H9 (cell line): ENCODE data around the gene CSTA. TPM values are rescaled to one million over a fixed set of nuclear protein-coding genes. Genes with fewer than 3 reads are reported as not detected.

ENCODE experiments used
- DNase-seq: peaks from one replicate; pipeline ENCODE4 v3.0.0-alpha.2; 2017
- H2AFZ ChIP-seq: one replicate; pipeline ENCODE4 v1.6.1; 2013; ENCODE audit warnings: mild to moderate bottlenecking, low read length, control low read depth, moderate library complexity
- H2AK5ac ChIP-seq: 2 replicates; pipeline ENCODE4 v1.6.1; 2013; ENCODE audit warnings: low read length, control low read depth, mixed read lengths; ENCODE audit not compliant: insufficient read length
- H2BK120ac ChIP-seq: one replicate; pipeline ENCODE4 v1.6.1; 2013; ENCODE audit warnings: low read depth, mild to moderate bottlenecking, low read length, control low read depth, inconsistent platforms; ENCODE audit not compliant: poor library complexity, severe bottlenecking
- H2BK12ac ChIP-seq: 2 replicates; pipeline ENCODE4 v1.6.1; 2013; ENCODE audit warnings: low read length, control low read depth, mixed read lengths, low read depth; ENCODE audit not compliant: insufficient read length
- H2BK15ac ChIP-seq: 2 replicates; pipeline ENCODE4 v1.6.1; 2013; ENCODE audit warnings: low read depth, low read length, control low read depth
- H2BK20ac ChIP-seq: one replicate; pipeline ENCODE4 v1.6.1; 2013; ENCODE audit warnings: low read depth, mild to moderate bottlenecking, low read length, control low read depth, inconsistent platforms; ENCODE audit not compliant: poor library complexity, severe bottlenecking
- H2BK5ac ChIP-seq: 2 replicates; pipeline ENCODE4 v1.6.1; 2013; ENCODE audit warnings: low read length, control low read depth, mixed read lengths; ENCODE audit not compliant: insufficient read length
- H3K14ac ChIP-seq: 2 replicates; pipeline ENCODE4 v1.6.1; 2013; ENCODE audit warnings: low read length, control low read depth; ENCODE audit not compliant: insufficient read depth
- H3K18ac ChIP-seq: 2 replicates; pipeline ENCODE4 v1.6.1; 2013; ENCODE audit warnings: low read depth, mild to moderate bottlenecking, mixed read lengths, low read length, control low read depth; ENCODE audit not compliant: insufficient read length
- H3K23ac ChIP-seq: 2 replicates; pipeline ENCODE4 v1.6.1; 2013; ENCODE audit warnings: low read length, control low read depth, mixed read lengths, low read depth; ENCODE audit not compliant: insufficient read length
- H3K23me2 ChIP-seq: 2 replicates; pipeline ENCODE4 v1.6.1; 2013; ENCODE audit warnings: low read depth, mild to moderate bottlenecking, mixed read lengths, low read length, control low read depth; ENCODE audit not compliant: insufficient read length, poor library complexity, severe bottlenecking
- H3K27ac ChIP-seq: 2 replicates; pipeline ENCODE4 v1.5.1; 2013; ENCODE audit warnings: low read length, control low read depth, mixed read lengths, low read depth; ENCODE audit not compliant: insufficient read length
- H3K27me3 ChIP-seq: 2 replicates; pipeline ENCODE4 v1.6.1; 2013; ENCODE audit warnings: low read length, control low read depth, inconsistent platforms; ENCODE audit not compliant: insufficient read depth
- H3K4ac ChIP-seq: 2 replicates; pipeline ENCODE4 v1.6.1; 2013; ENCODE audit warnings: low read depth, mild to moderate bottlenecking, control low read depth, inconsistent platforms, low read length, moderate library complexity
- H3K4me1 ChIP-seq: 2 replicates; pipeline ENCODE4 v1.6.1; 2013; ENCODE audit warnings: low read length, control low read depth, inconsistent platforms; ENCODE audit not compliant: insufficient read depth
- H3K4me2 ChIP-seq: 2 replicates; pipeline ENCODE4 v1.6.1; 2013; ENCODE audit warnings: low read length, control low read depth, mixed read lengths; ENCODE audit not compliant: insufficient read length, insufficient read depth
- H3K56ac ChIP-seq: 2 replicates; pipeline ENCODE4 v1.6.1; 2013; ENCODE audit warnings: low read depth, mild to moderate bottlenecking, mixed read lengths, low read length, control low read depth; ENCODE audit not compliant: insufficient read length
- H3K79me1 ChIP-seq: 2 replicates; pipeline ENCODE4 v1.6.1; 2013; ENCODE audit warnings: low read depth, mild to moderate bottlenecking, moderate library complexity, low read length, control low read depth, inconsistent platforms; ENCODE audit not compliant: insufficient read depth, poor library complexity, severe bottlenecking
- H3K79me2 ChIP-seq: 2 replicates; pipeline ENCODE4 v1.6.1; 2013; ENCODE audit warnings: low read length, control low read depth, inconsistent platforms; ENCODE audit not compliant: insufficient read depth
- H3K9ac ChIP-seq: 2 replicates; pipeline ENCODE4 v1.6.1; 2013; ENCODE audit warnings: low read length, control low read depth, mixed read lengths; ENCODE audit not compliant: insufficient read length; ENCODE audit errors: extremely low read depth
- H3K9me3 ChIP-seq: one replicate; pipeline ENCODE4 v1.6.1; 2013; ENCODE audit warnings: low read depth, low read length, inconsistent platforms; ENCODE audit not compliant: control insufficient read depth
- H3T11ph ChIP-seq: one replicate; pipeline ENCODE4 v1.6.1; 2013; ENCODE audit warnings: mild to moderate bottlenecking, low read length, control low read depth, inconsistent platforms
- H4K20me1 ChIP-seq: one replicate; pipeline ENCODE4 v1.6.1; 2013; ENCODE audit not compliant: control insufficient read depth, insufficient read length, insufficient read depth
- H4K5ac ChIP-seq: 2 replicates; pipeline ENCODE4 v1.6.1; 2013; ENCODE audit warnings: low read depth, mild to moderate bottlenecking, mixed read lengths, low read length, control low read depth; ENCODE audit not compliant: insufficient read length
- H4K8ac ChIP-seq: replicated peaks from 2 replicates; pipeline ENCODE4 v1.6.1; 2013; ENCODE audit warnings: low read length, control low read depth, mixed read lengths, low read depth; ENCODE audit not compliant: insufficient read length
- H4K91ac ChIP-seq: 2 replicates; pipeline ENCODE4 v1.6.1; 2013; ENCODE audit warnings: low read depth, mild to moderate bottlenecking, moderate library complexity, mixed read lengths, low read length, control low read depth; ENCODE audit not compliant: insufficient read length
- H3K27ac Mint-ChIP-seq, 3 experiments: 2 replicates in 2 of 3; 3 replicates in 1 of 3; pipeline ENCODE4 v1.8.0; 2020 to 2021; ENCODE audit warnings: mixed read lengths in 3 of 3, mild to moderate bottlenecking in 1 of 3, moderate library complexity in 1 of 3
- H3K27me3 Mint-ChIP-seq: 2 replicates; pipeline ENCODE4 v1.8.0; 2021; ENCODE audit warnings: low read depth, mild to moderate bottlenecking, moderate library complexity, mixed read lengths
- H3K36me3 Mint-ChIP-seq, 3 experiments: 2 replicates in 2 of 3; 3 replicates in 1 of 3; pipeline ENCODE4 v1.8.0; 2020 to 2021; ENCODE audit warnings: low read depth in 3 of 3, mixed read lengths in 3 of 3; ENCODE audit not compliant: insufficient read depth in 1 of 3
- H3K4me1 Mint-ChIP-seq, 2 experiments: 2 replicates each; pipeline ENCODE4 v1.8.0; 2020; ENCODE audit warnings: mixed read lengths in 2 of 2
- H3K4me3 Mint-ChIP-seq, 2 experiments: 2 replicates in 1 of 2; 3 replicates in 1 of 2; pipeline ENCODE4 v1.8.0; 2020 to 2021; ENCODE audit warnings: mild to moderate bottlenecking in 2 of 2, mixed read lengths in 2 of 2, moderate library complexity in 1 of 2
- H3K9me3 Mint-ChIP-seq, 2 experiments: 2 replicates in 1 of 2; 3 replicates in 1 of 2; pipeline ENCODE4 v1.8.0; 2020; ENCODE audit warnings: mild to moderate bottlenecking in 2 of 2, mixed read lengths in 2 of 2, moderate library complexity in 1 of 2
- WGBS: extraction: QIAGEN DNeasy Blood & Tissue Kit; methylation state at CpG from one replicate; pipeline ENCODE4 v1.1.7; 2013; ENCODE audit warnings: missing lambda C conversion rate, low lambda C conversion rate, mixed read lengths; ENCODE audit not compliant: insufficient read length; ENCODE audit errors: extremely low coverage; 5-methylcytosine and 5-hydroxymethylcytosine counted together
- total RNA-seq: library from RNA; stranded (reverse); gene quantifications from 2 replicates; pipeline ENCODE4 v1.2.1, GENCODE V29; 2021
- TF ChIP-seq, protein P1 (sequence below): fragments of 200-600 bp; sonication (generic); conservative IDR thresholded peaks from 3 replicates; pipeline ENCODE4 v1.8.0; 2021; ENCODE audit warnings: antibody characterized with exemption, mild to moderate bottlenecking

Gene CSTA
- total RNA-seq, 1 experiment from 2014 or later: not detected

DNA sequence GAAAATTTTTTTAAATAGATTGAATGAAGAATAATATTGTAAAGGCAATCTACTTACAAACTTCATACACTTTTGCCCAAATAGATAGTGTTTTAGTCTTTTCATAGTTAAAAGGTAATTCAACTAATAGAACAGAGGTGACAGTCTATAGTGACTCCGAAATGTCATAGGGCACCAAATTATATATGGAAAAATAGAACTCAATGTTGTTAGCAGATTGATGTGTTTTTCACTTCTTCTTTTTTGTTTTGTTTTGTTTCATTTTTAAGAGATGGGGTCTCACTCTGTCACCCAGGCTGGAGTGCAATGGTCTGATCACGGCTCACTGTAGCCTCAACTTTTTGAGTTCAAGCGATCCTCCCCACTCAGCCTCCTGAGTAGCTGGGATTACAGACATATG lies 721 bp downstream of the CSTA start:
- Histone ChIP-seq H2BK20ac (no peak overlapping the region), H3K23ac (no peak overlapping the region), H3K79me2 (no peaks in the 10 kb centered on the region), H3K23me2 (no peaks in the 10 kb centered on the region), H4K5ac (no peak overlapping the region), H4K91ac (no peak overlapping the region), H2BK5ac (no peak overlapping the region), H3K4ac (no peak overlapping the region), H2AFZ (no peak overlapping the region), H3K27me3 (no peaks in the 10 kb centered on the region), H2BK12ac (no peak overlapping the region), H4K20me1 (no peaks in the 10 kb centered on the region), H3K56ac (no peak overlapping the region), H3K4me2 (no peak overlapping the region), H3K27ac (no peak overlapping the region), H4K8ac (no peak overlapping the region), H2BK15ac (no peak overlapping the region), H3K9ac (no peak overlapping the region), H3K79me1 (no peaks in the 10 kb centered on the region), H3K9me3 (no peaks in the 10 kb centered on the region), H3K4me1 (no peaks in the 10 kb centered on the region), H3T11ph (no peak overlapping the region), H3K14ac (no peak overlapping the region), H2BK120ac (no peak overlapping the region), H2AK5ac (no peak overlapping the region), H3K18ac (no peak overlapping the region)
- Mint-ChIP-seq H3K4me3 (no peak overlapping the region), H3K4me1 (no peaks in the 10 kb centered on the region), H3K9me3 (peaks cover 0 to 2% of the 10 kb centered on the region in 2 experiments; a peak in 1 of 5 replicates), H3K27ac (no peak overlapping the region), H3K27me3 (no peaks in the 10 kb centered on the region), H3K36me3 (no peaks in the 10 kb centered on the region)
- WGBS: no CpG with 5 or more reads among the region's 3 CpGs
- TF ChIP-seq, protein P1, sequence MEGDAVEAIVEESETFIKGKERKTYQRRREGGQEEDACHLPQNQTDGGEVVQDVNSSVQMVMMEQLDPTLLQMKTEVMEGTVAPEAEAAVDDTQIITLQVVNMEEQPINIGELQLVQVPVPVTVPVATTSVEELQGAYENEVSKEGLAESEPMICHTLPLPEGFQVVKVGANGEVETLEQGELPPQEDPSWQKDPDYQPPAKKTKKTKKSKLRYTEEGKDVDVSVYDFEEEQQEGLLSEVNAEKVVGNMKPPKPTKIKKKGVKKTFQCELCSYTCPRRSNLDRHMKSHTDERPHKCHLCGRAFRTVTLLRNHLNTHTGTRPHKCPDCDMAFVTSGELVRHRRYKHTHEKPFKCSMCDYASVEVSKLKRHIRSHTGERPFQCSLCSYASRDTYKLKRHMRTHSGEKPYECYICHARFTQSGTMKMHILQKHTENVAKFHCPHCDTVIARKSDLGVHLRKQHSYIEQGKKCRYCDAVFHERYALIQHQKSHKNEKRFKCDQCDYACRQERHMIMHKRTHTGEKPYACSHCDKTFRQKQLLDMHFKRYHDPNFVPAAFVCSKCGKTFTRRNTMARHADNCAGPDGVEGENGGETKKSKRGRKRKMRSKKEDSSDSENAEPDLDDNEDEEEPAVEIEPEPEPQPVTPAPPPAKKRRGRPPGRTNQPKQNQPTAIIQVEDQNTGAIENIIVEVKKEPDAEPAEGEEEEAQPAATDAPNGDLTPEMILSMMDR: no peak
- no peak for DNase-seq
